ENCODE results near the gene ALDH5A1.
"Not testable (repeated sequence)": the region's sequence is repeated elsewhere in the genome, so short reads cannot be mapped to it uniquely, and the experiment has no call there.

ALDH5A1 gene

DNA sequence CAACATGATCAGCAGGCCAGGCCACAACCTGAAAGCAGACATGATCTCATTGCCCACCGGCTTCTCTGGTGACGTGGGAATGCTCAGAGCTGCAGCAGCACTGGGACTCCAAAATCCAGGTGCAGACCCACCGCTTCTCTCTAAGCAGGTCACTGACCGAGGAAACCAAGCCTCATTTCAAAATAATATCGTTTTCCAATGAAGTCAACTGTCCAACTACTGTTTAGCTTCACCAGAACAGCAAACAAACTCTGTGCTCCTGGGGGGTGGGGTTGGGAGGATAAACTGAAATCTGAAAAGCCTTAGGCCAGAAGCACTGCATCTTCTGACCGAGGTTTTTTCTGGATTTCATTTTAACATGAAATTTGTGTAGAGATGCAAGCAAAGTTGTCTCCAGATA, 5.3 kb upstream of the ALDH5A1 start, which contains the start of gene GPLD1:
GPLD1 (minus strand) TSS at position 109 of the 400 bp plus-strand sequence; CDS start at position 42, 67 bp downstream.
- DNase-seq = no peak

DNA sequence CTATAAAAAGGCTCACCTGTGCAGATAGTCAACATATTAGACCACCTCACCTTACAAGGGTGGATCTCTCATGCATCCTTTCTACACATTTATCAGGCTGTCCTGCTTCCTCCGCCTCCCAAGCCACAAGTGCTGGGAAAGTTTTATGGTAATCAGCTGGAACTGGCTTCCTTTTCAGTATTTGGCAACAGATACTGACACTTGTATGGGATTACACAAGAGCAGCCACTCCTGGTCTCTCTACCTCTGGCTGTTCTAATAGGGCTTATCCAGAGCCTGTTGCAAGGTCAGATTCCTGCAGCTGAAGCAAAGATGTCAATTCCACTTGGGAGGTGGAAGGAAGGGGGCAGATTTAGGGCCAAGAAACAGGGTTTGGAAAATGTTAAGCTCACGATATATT, 4.9 kb upstream of the ALDH5A1 start:
- no peak for DNase-seq

DNA sequence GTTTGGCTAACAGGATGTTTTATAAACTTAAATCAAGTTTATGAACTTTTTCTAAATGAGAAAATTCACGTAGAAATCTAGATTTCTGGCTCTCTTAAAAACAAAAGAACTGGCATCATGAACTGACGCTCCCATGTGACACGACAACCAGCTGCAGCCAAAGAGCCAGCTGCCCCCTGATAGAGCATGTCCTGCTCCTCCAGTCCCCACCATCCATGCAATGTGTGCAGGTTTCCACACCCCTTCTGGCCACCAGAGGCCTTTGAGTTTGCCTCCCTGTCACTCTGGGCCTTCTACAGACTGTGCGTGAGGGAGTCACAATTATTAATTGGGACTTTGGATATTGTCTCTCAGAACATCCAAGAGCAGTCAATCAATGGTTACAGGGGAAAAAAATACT, 3.8 kb upstream of the ALDH5A1 start:
- no peak for DNase-seq

- DNase-seq = no peak
Observed at GRCh38 chr6:24492475-24492874, 2.3 kb upstream of the ALDH5A1 start.

- no peak for DNase-seq
Observed at GRCh38 chr6:24493945-24494820, 586 bp upstream of the ALDH5A1 start.

GRCh38 chr6:24497254-24497970, 2.6 kb downstream of the ALDH5A1 start:
- DNase-seq = no peak

- no peak for DNase-seq
Observed at GRCh38 chr6:24500683-24501082, 5.9 kb downstream of the ALDH5A1 start.

- DNase-seq = no peak
Observed at GRCh38 chr6:24501374-24501773, 6.6 kb downstream of the ALDH5A1 start.

DNA sequence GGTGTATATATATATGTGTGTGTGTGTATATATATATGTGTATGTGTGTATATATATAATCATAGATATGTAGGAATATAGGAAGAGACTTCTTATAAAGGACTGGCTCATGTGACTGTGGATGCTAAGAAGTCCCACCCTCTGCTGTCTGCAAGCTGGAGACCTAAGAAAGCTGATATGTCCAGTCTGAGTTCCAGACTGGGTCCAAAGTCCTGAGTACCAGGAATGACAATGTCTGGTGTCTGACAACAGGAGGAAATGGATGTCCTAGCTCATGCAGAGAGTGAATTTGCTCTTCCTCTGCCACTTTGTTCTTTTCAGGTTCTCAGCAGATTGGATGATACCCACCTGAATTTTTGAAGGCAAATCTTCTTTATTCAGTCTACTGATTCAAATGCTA, 7.1 kb downstream of the ALDH5A1 start:
- no peak for DNase-seq

GRCh38 chr6:24504287-24504648, 9.5 kb downstream of the ALDH5A1 start:
- DNase-seq = no peak

DNA sequence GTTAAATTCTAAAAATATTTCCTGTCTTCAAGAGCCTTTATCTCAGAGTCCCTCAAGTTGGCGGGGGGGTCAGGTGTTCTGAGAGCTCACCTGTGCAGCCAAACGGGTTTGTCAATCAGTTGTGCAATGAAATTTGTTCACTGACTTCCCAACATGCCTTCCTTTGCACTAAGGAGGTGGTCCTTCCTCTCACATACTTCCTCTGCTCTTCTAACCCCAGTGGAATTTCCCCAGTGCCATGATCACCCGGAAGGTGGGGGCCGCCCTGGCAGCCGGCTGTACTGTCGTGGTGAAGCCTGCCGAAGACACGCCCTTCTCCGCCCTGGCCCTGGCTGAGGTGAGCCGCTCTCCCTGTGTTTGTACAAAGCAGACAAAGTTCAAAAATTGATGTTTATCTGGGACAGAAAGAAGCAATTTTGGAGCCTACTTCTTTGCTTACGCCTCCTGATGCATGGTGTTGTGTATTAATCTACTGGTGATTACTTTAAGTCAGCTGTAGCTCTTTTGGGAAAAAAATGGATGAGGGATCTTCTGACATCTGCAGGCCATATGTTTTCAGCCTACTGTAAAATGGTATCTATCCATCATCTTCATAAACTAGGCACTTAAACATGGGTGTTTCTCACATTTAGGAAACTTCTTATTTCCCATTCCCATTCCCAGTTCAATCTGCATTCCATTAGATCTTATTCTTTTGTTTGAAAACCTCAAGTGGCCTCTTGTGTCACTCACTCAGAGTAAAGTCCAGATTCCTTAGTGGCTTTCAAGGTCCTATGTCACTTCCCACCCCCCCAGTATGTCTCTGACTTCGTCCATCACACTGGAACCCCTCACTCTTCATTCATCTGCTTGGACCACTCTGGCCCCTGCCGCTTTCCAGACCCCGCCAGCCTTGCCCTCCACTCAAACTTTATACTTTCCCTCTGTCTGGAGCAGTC, 10.1 kb downstream of the ALDH5A1 start:
- DNase-seq = no peak

GRCh38 chr6:24506814-24507520, 12.2 kb downstream of the ALDH5A1 start:
- DNase-seq = no peak

DNA sequence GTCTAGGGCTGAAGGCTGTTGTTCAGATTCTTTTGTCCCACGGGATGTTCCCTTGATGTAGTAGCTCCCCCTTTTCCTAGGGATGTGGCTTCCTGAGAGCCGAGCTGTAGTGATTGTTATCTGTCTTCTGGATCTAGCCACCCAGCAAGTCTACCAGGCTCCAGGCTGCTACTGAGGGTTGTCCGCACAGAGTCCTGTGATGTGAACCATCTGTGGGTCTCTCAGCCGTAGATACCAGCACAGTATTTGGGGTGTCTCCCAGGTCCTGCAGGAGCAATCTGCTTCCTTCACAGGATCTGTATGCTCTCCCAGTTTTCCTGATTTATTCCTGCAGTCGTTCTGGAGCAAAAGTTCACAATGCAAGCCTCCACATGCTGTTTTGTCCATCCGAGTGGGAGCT, 17.2 kb downstream of the ALDH5A1 start:
- DNase-seq = not testable (repeated sequence)

GRCh38 chr6:24513602-24514001, 18.8 kb downstream of the ALDH5A1 start:
- DNase-seq = no peak

DNA sequence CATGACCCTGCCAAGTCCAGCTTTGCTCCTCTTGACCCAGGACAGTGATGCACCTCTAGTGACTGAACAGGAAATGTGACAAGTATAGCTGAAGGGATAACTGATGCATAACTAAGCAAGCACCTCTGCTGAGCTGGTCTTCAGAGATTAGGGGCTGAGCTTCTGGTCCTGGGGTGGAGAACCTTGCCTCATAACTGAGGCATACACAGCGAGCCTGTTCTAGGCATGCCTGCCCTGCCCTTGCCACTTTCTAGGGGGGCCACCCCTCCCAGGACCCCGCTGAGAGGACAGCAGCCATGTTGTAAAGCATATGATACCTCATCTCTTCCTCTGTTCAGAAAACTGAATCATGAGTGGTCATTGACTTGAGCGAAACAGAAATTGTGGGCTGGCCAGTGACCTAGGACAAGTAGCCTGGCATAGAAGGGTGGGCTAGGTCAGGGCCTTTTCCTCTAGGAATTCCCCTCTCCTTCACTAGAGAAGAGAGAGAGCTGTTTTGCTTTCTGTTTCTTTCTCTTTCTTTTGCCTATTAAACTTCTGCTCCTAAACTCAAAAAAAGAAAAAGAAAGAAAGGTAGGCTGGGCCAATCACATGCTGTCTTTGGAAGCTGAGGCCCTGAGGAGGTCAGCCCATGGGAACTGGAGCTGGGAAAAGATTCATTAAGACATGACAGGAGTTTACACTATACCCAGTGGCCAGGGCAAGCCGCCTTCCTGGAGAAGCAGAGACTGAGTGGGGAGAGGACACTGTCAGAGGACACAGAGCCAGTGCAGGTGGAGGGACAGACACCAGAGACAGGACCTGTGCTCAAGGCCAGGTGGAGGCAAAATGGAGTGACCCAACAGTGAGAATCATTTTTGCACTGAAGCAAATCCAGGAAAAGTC, 23.1 kb downstream of the ALDH5A1 start:
- DNase-seq = no peak

DNA sequence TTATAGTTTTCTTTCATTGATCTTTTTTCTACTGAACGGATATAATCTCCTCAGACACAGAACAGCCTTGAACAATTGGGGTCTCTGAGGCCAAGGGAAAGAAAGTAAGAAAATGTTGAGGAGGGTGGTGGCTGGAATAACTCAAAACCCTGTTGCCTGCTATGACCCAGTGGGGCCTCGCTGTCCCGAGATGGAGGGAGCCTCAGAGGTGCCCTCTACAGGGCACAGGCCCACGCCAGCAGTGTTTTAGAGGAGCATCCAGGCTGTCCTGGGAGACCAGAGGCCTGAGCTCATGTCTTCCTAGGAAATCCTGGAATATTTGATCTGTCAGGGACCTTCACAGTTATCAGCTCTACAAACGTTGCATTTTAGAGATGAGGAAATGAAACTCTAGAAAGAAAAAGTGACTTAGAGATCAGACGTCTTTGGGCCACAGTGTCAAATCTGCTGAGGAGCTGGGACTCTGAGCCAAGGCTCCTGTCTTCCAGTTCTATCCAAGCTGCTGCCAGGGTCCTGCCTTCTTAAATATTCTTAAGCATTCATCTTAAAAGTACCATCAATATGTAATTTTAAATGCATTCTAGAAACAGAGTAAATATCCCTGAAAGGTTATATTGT, 26.3 kb downstream of the ALDH5A1 start:
- DNase-seq = no peak

GRCh38 chr6:24522228-24523176, 27.7 kb downstream of the ALDH5A1 start:
- DNase-seq = peak; percentile 54

GRCh38 chr6:24524329-24524728, 29.6 kb downstream of the ALDH5A1 start:
- DNase-seq = no peak

DNA sequence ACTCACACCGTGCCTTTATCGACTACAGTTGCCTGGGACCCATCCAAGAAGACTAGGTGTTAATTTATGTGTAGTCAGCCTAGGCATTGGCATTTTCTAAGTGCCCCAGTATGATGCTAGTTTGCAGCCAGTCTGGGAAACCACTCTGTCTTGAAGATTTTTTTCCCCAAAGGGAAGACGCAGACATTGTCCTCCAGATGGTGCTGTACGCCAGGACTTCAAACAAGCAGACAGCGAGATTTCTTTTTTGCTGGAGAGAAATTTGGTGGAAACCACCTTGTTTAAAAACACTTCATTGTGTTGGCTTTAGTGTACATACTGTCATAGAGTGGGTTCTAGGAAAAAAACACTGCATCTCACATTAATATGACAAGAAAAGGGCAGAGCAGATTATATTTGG, 30.0 kb downstream of the ALDH5A1 start:
- no peak for DNase-seq

DNA sequence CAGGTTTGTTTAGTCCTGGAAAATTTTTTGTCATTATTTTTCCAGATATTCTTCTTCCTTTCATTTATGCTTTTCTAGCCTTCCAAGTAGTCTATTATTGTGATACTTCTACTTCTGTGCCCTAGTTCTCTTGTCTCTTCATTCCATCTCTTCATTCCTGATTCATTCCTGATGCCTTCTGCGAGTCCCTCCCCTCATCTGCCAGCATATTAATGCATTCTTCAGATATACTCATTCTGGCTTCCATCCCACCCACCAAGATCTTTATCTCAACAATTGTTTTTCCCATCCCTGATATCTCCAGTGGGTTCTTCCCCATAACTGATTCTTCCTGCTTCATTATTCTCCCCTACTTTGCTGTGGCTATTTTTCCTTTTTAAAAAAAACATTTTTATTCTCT, 35.2 kb downstream of the ALDH5A1 start:
- no peak for DNase-seq
